K562 (cell line): Measurements from ENCODE around the gene ZSCAN26. TPM values are rescaled to one million over a fixed set of nuclear protein-coding genes. Genes with fewer than 3 reads are reported as not detected.

Experiments used
- ATAC-seq: fragments of 200-7000 bp; cut with Tn5 transposase; 3 replicates; pipeline ENCODE4 v1.9.1; 2020; ENCODE audit warnings: moderate library complexity
- BruUV-seq: library from RNA; stranded (reverse); fragments of 400-500 nt; replicated peaks from 2 replicates; lab custom pipeline; 2021; lab: Mats Ljungman, UMichigan
- CTCF ChIA-PET: fragments of 300-600 bp; formaldehyde crosslinking; extraction: SDS; loops from one replicate; lab custom pipeline; 2021; ENCODE audit warnings: low intra/inter-chr PET ratio; lab: Yijun Ruan, JAX
- POLR2A ChIA-PET: fragments of 300-600, 350-650 bp; sonication (Branson Sonifier 250); formaldehyde crosslinking; extraction: SDS; loops from one replicate; lab custom pipeline; 2021; ENCODE audit warnings: antibody characterized with exemption, inconsistent platforms; lab: Yijun Ruan, JAX
- DNase-seq, 4 experiments: peaks; one replicate each; pipeline versions ENCODE4 v3.0.0 to v3.0.0-alpha.2; 2011 to 2018; ENCODE audit warnings: low spot score in 3 of 4, mixed read lengths in 3 of 4; ENCODE audit errors: extremely low read depth in 1 of 4
- FAIRE-seq: peaks from 2 replicates; lab custom pipeline; 2011; peaks lifted over from hg19 to GRCh38; lab: Jason Lieb, UNC
- H2AFZ ChIP-seq: 2 replicates; pipeline ENCODE4 v1.6.0; 2011; ENCODE audit warnings: low read depth, low read length, control low read depth, inconsistent platforms
- H3K27ac ChIP-seq: fragments of 200-600 bp; 3 replicates; pipeline ENCODE4 v1.8.0; 2011; ENCODE audit warnings: low read depth, mild to moderate bottlenecking, control low read depth, inconsistent platforms, low read length, moderate library complexity, mixed read lengths; ENCODE audit errors: extremely low read depth
- H3K27me3 ChIP-seq, 2 experiments: fragments of 300-600 bp in 1 of 2; 2 replicates in 1 of 2; 3 replicates in 1 of 2; pipeline versions ENCODE4 v1.6.0 to v1.8.0; 2011; ENCODE audit warnings: inconsistent platforms in 2 of 2, low read length in 2 of 2, mild to moderate bottlenecking in 1 of 2, mixed read lengths in 1 of 2, moderate library complexity in 1 of 2; ENCODE audit not compliant: control insufficient read depth in 2 of 2, insufficient read depth in 2 of 2
- H3K36me3 ChIP-seq: fragments of 300-600 bp; 3 replicates; pipeline ENCODE4 v1.8.0; 2011; ENCODE audit warnings: mild to moderate bottlenecking, low read length, inconsistent platforms; ENCODE audit not compliant: control insufficient read depth, insufficient read depth
- H3K4me1 ChIP-seq, 2 experiments: fragments of 200-600 bp in 1 of 2; replicated peaks in 1 of 2; 2 replicates in 1 of 2; 3 replicates in 1 of 2; pipeline versions ENCODE4 v1.5.1 to v1.8.0; 2011; ENCODE audit warnings: inconsistent platforms in 2 of 2, low read length in 2 of 2, mild to moderate bottlenecking in 1 of 2, mixed read lengths in 1 of 2, moderate library complexity in 1 of 2; ENCODE audit not compliant: control insufficient read depth in 2 of 2, insufficient read depth in 2 of 2
- H3K4me2 ChIP-seq: 2 replicates; pipeline ENCODE4 v1.6.1; 2011; ENCODE audit warnings: low read length, control low read depth, inconsistent platforms, mixed read lengths; ENCODE audit not compliant: insufficient read depth
- H3K4me3 ChIP-seq: fragments of 200-600 bp; sonication (generic), shearing (Covaris generic); 2 replicates; pipeline ENCODE4 v1.5.1; 2016; ENCODE audit warnings: control low read depth, inconsistent platforms
- H3K79me2 ChIP-seq: fragments of 200-600 bp; 3 replicates; pipeline ENCODE4 v1.8.0; 2011; ENCODE audit warnings: low read length, inconsistent platforms; ENCODE audit not compliant: control insufficient read depth, insufficient read depth
- H3K9ac ChIP-seq, 2 experiments: 2 replicates each; pipeline versions ENCODE4 v1.6.0 to v1.6.1; 2011; ENCODE audit warnings: low read depth in 2 of 2, low read length in 2 of 2, control low read depth in 1 of 2, inconsistent platforms in 1 of 2, mild to moderate bottlenecking in 1 of 2, mixed read lengths in 1 of 2; ENCODE audit not compliant: insufficient read depth in 1 of 2
- H3K9me1 ChIP-seq: one replicate; pipeline ENCODE4 v1.6.0; 2011; ENCODE audit warnings: inconsistent platforms, mild to moderate bottlenecking, low read length, moderate library complexity; ENCODE audit not compliant: control insufficient read depth, insufficient read depth
- H3K9me3 ChIP-seq: replicated peaks from 2 replicates; pipeline ENCODE4 v1.5.1; 2011; ENCODE audit warnings: low read depth, low read length, inconsistent platforms; ENCODE audit not compliant: control insufficient read depth, insufficient read depth
- H4K20me1 ChIP-seq: replicated peaks from 2 replicates; pipeline ENCODE4 v1.6.1; 2011; ENCODE audit warnings: low read length, inconsistent platforms, mixed read lengths; ENCODE audit not compliant: control insufficient read depth, insufficient read depth
- CBX5 ChIP-seq: IDR thresholded peaks from 2 replicates; pipeline ENCODE4 v1.6.1; 2014; ENCODE audit warnings: low read depth, borderline replicate concordance
- CHD2 ChIP-seq: IDR thresholded peaks from 2 replicates; pipeline ENCODE4 v1.6.1; 2011; ENCODE audit warnings: low read depth, low read length
- NFE2L1 ChIP-seq: fragments of 450-650 bp; IDR thresholded peaks from 2 replicates; pipeline ENCODE4 v1.6.1; 2016; ENCODE audit warnings: missing genetic modification characterization, low read depth, mild to moderate bottlenecking, missing compliant biosample characterization, moderate library complexity, borderline replicate concordance
- NFRKB ChIP-seq: fragments of 450-650 bp; IDR thresholded peaks from 2 replicates; pipeline ENCODE4 v1.6.1; 2016; ENCODE audit warnings: low read depth
- PHB2 ChIP-seq: fragments of 450-650 bp; IDR thresholded peaks from 2 replicates; pipeline ENCODE4 v1.6.1; 2017; ENCODE audit warnings: low read depth
- TCFL5 ChIP-seq: fragments of 250-450 bp; sonication (Bioruptor Pico); conservative IDR thresholded peaks from 2 replicates; pipeline ENCODE4 v1.6.1; 2021; ENCODE audit warnings: mild to moderate bottlenecking, moderate library complexity, matching md5 sums
- ZNF232 ChIP-seq: sonication (generic); formaldehyde crosslinking; IDR thresholded peaks from 2 replicates; pipeline ENCODE4 v1.8.0; 2022; ENCODE audit warnings: mild to moderate bottlenecking, missing genetic modification reagents
- WGBS: fragments of 100-300 bp; shearing (Covaris generic); methylation state at CpG from one replicate; pipeline ENCODE4 v1.1.6; 2016; ENCODE audit warnings: low coverage, mixed read lengths; ENCODE audit not compliant: insufficient coverage; ENCODE audit errors: missing lambda C conversion rate; 5-methylcytosine and 5-hydroxymethylcytosine counted together
- in situ Hi-C: fragments of 300-500 bp; cut with MboI; formaldehyde crosslinking; loops from 4 replicates; pipeline ENCODE4 v1.15.0; 2018; ENCODE audit warnings: inconsistent platforms, mixed read lengths
- intact Hi-C: fragments of 100-400 bp; cut with micrococcal nuclease; formaldehyde crosslinking; loops from 2 replicates; pipeline ENCODE4 v1.14.2; 2022
- polyA plus RNA-seq, 8 experiments: library from polyadenylated mRNA; depleted of rRNA in 4 of 8; stranded (reverse) in 5 of 8; unstranded in 3 of 8; fragments of >200 nt; fragmentation: Nextera tagmentation in 2 of 8; fragmentation: Illumina TruSeq in 1 of 8; extraction: Ambion mirVana in 2 of 8; extraction: Trizol in 1 of 8; gene quantifications; 2 replicates each; pipeline versions ENCODE4 v1.2.1 to v1.2.3, GENCODE V29; 2011 to 2014; ENCODE audit warnings: inconsistent platforms in 1 of 8, missing spikeins in 1 of 8
- total RNA-seq, 7 experiments: library from RNA; depleted of rRNA in 6 of 7; stranded (reverse); fragments of >200 nt in 6 of 7; fragmentation: Illumina TruSeq in 2 of 7; extraction: Trizol in 2 of 7; gene quantifications; 2 replicates each; pipeline versions ENCODE4 v1.2.1 to v1.2.3, GENCODE V29; 2011 to 2021; ENCODE audit warnings: low replicate concordance in 1 of 7
- TF ChIP-seq, protein P1 (sequence below), 2 experiments: fragments of 450-650 bp; IDR thresholded peaks; 2 replicates each; pipeline ENCODE4 v1.6.1; 2018; ENCODE audit warnings: mild to moderate bottlenecking in 2 of 2, low read depth in 1 of 2; ENCODE audit not compliant: partially characterized antibody in 2 of 2
- TF ChIP-seq, protein P2 (sequence below): fragments of 450-650 bp; IDR thresholded peaks from 2 replicates; pipeline ENCODE4 v1.6.1; 2017; ENCODE audit warnings: mild to moderate bottlenecking, moderate library complexity
- TF ChIP-seq, protein P3 (sequence below), 2 experiments: IDR thresholded peaks; 2 replicates each; pipeline ENCODE4 v1.6.1; 2012; ENCODE audit warnings: improper control_type of control experiment in 2 of 2, low read depth in 2 of 2, low read length in 2 of 2, borderline replicate concordance in 1 of 2
- TF ChIP-seq, protein P4 (sequence below): fragments of 250-450 bp; sonication (Bioruptor Pico); IDR thresholded peaks from 2 replicates; pipeline ENCODE4 v1.5.0; 2021; ENCODE audit warnings: mild to moderate bottlenecking, borderline replicate concordance

Gene ZSCAN26
- total and polyA plus RNA-seq, 9 of the 15 experiments (the other 6 are each of a cell fraction or from before 2014, with no cell fraction given): 5.9 to 14.2 (median 10.5) TPM

DNA sequence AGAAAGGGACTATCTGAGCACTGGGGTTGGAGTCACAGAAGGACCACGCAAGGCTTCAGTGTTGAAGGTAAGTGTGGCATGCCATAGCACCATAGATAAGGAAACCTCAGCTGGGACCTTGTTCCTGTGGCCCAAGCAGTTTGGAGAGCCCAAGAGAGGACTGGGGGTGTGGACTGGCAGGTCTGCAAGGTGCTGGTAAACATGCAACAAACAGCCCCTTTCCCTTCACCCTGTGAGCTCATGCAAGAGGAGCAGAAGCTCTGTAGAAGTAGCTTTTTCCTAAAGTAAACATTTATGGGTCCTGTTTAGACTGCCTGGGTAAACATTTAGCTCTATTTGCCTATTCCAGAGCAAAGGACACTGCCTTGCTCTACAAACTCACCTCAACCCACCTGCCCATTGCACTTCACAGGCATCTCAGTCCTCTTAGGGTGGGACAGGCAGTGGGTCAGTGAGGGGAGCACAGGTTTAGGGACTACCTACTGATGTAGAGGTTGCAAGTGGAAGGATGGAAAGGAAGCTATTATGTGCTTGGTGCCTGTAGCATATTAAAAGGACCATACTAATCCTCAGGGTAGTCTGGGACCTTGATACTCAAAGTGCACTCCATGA, 57.0 kb downstream of the ZSCAN26 start:
- Histone ChIP-seq H3K4me2 (no peak overlapping the region), H3K9me3 (peaks cover 12% of the 10 kb centered on the region), H3K36me3 (peaks cover 16% of the 10 kb centered on the region), H4K20me1 (no peaks in the 10 kb centered on the region), H3K27ac (no peak overlapping the region), H2AFZ (no peak overlapping the region), H3K4me3 (no peak overlapping the region), H3K4me1 (no peaks in the 10 kb centered on the region), H3K9ac (no peak overlapping the region), H3K9me1 (no peaks in the 10 kb centered on the region), H3K79me2 (no peaks in the 10 kb centered on the region), H3K27me3 (no peaks in the 10 kb centered on the region)
- ATAC-seq (no peak), FAIRE-seq (no peak), DNase-seq (no peak)
- intact Hi-C loops: no loop called here
- BruUV-seq: no TSS peak
- WGBS: 73% methylated on average over 1 of the region's 1 CpG
- in situ Hi-C loops: no loop called here
- CTCF ChIA-PET: no interaction called here
- POLR2A ChIA-PET: interaction anchor here (0.9 to 4.4 kb wide), 3 partner anchors 10 to 26 kb away, joined by 3 to 53 read pairs (median 3); partner anchors contain the start of genes ZKSCAN3 and ZSCAN31
- no peak for TF ChIP-seq CHD2
- TF ChIP-seq, protein P1, sequence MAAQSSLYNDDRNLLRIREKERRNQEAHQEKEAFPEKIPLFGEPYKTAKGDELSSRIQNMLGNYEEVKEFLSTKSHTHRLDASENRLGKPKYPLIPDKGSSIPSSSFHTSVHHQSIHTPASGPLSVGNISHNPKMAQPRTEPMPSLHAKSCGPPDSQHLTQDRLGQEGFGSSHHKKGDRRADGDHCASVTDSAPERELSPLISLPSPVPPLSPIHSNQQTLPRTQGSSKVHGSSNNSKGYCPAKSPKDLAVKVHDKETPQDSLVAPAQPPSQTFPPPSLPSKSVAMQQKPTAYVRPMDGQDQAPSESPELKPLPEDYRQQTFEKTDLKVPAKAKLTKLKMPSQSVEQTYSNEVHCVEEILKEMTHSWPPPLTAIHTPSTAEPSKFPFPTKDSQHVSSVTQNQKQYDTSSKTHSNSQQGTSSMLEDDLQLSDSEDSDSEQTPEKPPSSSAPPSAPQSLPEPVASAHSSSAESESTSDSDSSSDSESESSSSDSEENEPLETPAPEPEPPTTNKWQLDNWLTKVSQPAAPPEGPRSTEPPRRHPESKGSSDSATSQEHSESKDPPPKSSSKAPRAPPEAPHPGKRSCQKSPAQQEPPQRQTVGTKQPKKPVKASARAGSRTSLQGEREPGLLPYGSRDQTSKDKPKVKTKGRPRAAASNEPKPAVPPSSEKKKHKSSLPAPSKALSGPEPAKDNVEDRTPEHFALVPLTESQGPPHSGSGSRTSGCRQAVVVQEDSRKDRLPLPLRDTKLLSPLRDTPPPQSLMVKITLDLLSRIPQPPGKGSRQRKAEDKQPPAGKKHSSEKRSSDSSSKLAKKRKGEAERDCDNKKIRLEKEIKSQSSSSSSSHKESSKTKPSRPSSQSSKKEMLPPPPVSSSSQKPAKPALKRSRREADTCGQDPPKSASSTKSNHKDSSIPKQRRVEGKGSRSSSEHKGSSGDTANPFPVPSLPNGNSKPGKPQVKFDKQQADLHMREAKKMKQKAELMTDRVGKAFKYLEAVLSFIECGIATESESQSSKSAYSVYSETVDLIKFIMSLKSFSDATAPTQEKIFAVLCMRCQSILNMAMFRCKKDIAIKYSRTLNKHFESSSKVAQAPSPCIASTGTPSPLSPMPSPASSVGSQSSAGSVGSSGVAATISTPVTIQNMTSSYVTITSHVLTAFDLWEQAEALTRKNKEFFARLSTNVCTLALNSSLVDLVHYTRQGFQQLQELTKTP (IDR thresholded peaks at IDR 0.05; ENCODE audit: low read depth in 1 of 2, partially characterized antibody in 2 of 2): no peak
- TF ChIP-seq CBX5: no peak
- TF ChIP-seq TCFL5 (CRISPR knock-in tag): no peak
- TF ChIP-seq, protein P2, sequence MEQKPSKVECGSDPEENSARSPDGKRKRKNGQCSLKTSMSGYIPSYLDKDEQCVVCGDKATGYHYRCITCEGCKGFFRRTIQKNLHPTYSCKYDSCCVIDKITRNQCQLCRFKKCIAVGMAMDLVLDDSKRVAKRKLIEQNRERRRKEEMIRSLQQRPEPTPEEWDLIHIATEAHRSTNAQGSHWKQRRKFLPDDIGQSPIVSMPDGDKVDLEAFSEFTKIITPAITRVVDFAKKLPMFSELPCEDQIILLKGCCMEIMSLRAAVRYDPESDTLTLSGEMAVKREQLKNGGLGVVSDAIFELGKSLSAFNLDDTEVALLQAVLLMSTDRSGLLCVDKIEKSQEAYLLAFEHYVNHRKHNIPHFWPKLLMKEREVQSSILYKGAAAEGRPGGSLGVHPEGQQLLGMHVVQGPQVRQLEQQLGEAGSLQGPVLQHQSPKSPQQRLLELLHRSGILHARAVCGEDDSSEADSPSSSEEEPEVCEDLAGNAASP: no peak
- no peak for TF ChIP-seq NFRKB
- TF ChIP-seq ZNF232 (CRISPR knock-in tag): no peak
- TF ChIP-seq, protein P3, sequence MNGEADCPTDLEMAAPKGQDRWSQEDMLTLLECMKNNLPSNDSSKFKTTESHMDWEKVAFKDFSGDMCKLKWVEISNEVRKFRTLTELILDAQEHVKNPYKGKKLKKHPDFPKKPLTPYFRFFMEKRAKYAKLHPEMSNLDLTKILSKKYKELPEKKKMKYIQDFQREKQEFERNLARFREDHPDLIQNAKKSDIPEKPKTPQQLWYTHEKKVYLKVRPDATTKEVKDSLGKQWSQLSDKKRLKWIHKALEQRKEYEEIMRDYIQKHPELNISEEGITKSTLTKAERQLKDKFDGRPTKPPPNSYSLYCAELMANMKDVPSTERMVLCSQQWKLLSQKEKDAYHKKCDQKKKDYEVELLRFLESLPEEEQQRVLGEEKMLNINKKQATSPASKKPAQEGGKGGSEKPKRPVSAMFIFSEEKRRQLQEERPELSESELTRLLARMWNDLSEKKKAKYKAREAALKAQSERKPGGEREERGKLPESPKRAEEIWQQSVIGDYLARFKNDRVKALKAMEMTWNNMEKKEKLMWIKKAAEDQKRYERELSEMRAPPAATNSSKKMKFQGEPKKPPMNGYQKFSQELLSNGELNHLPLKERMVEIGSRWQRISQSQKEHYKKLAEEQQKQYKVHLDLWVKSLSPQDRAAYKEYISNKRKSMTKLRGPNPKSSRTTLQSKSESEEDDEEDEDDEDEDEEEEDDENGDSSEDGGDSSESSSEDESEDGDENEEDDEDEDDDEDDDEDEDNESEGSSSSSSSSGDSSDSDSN (IDR thresholded peaks at IDR 0.05; ENCODE audit: borderline replicate concordance in 1 of 2, low read depth in 2 of 2, low read length in 2 of 2): no peak
- TF ChIP-seq PHB2: no peak
- TF ChIP-seq NFE2L1 (tag): no peak
- TF ChIP-seq, protein P4, sequence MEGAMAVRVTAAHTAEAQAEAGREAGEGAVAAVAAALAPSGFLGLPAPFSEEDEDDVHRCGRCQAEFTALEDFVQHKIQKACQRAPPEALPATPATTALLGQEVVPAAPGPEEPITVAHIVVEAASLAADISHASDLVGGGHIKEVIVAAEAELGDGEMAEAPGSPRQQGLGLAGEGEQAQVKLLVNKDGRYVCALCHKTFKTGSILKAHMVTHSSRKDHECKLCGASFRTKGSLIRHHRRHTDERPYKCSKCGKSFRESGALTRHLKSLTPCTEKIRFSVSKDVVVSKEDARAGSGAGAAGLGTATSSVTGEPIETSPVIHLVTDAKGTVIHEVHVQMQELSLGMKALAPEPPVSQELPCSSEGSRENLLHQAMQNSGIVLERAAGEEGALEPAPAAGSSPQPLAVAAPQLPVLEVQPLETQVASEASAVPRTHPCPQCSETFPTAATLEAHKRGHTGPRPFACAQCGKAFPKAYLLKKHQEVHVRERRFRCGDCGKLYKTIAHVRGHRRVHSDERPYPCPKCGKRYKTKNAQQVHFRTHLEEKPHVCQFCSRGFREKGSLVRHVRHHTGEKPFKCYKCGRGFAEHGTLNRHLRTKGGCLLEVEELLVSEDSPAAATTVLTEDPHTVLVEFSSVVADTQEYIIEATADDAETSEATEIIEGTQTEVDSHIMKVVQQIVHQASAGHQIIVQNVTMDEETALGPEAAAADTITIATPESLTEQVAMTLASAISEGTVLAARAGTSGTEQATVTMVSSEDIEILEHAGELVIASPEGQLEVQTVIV (CRISPR knock-in tag): no peak
